T-helper 17 cell (primary cell): Measurements from ENCODE around the gene BICDL2. TPM values are rescaled to one million over a fixed set of nuclear protein-coding genes. Genes with fewer than 3 reads are reported as not detected.
"Not testable (repeated sequence)": the region's sequence is repeated elsewhere in the genome, so short reads cannot be mapped to it uniquely, and the experiment has no call there.

ENCODE experiments used
- ATAC-seq: fragments of 150-1000 bp; cut with Tn5 transposase; 2 replicates; pipeline ENCODE4 v1.10.0; 2021; ENCODE audit warnings: mild to moderate bottlenecking, moderate library complexity
- DNase-seq, 3 donors: peaks; one replicate each; pipeline versions ENCODE4 v3.0.0 to v3.0.0-alpha.2; 2020 to 2021
- H3K9me3 ChIP-seq: one replicate; pipeline ENCODE4 v1.7.0; 2013; ENCODE audit warnings: low read length, mild to moderate bottlenecking; ENCODE audit not compliant: control insufficient read depth, poor library complexity, severe bottlenecking
- H3K27ac Mint-ChIP-seq: one replicate; pipeline ENCODE4 v1.8.0; 2022; ENCODE audit warnings: mild to moderate bottlenecking, moderate library complexity, mixed read lengths
- H3K27me3 Mint-ChIP-seq: one replicate; pipeline ENCODE4 v1.8.0; 2022; ENCODE audit warnings: mixed read lengths
- H3K36me3 Mint-ChIP-seq: one replicate; pipeline ENCODE4 v1.8.0; 2022; ENCODE audit warnings: low read depth, mixed read lengths
- H3K4me1 Mint-ChIP-seq: one replicate; pipeline ENCODE4 v1.8.0; 2022; ENCODE audit warnings: mild to moderate bottlenecking, mixed read lengths
- H3K4me3 Mint-ChIP-seq: one replicate; pipeline ENCODE4 v1.8.0; 2022; ENCODE audit warnings: mild to moderate bottlenecking, moderate library complexity, mixed read lengths
- total RNA-seq, 4 donors: library from RNA in 2 of 4; stranded (reverse) in 2 of 4; gene quantifications; one replicate each; pipeline ENCODE4 v1.2.3 and lab custom pipeline; 2022 to 2026

BICDL2 gene
- total RNA-seq, 2 donors from 2014 or later: not detected

DNA sequence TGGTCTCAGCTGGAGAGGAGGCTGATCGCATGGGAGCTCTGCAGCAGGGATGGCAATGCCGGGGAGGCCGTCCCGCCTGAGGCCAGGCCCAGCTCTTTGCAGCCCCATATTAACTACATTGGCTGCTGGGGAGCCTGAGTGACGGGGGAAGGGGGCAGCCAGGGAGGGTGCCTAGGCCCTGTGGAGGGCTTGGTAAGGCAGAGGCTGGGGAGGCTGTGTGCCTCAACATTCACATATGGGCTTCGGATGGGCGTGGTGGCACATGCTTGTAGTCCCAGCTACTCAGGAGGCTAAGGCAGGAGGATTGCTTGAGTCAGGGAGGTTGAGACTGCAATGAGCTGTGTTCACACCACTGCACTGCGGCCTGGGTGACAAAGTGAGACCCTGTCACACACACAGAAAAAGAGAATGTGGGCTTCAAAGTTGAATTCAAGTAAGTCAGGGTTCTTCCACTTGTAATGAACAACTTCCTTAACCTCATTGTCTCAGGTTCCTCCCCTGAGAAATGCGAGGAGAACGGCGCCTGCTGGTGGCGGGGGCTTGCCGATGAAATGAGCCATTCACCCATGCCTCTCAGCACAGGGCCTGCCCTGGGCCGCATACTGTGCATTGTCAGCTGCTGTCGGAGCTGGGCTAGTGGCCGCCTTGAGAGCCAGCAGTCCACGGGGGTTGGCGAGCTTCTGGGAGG lies 36.0 kb upstream of the BICDL2 start:
- ATAC-seq (peak; percentile 33), DNase-seq (peak in 1 of 3 donors; percentile 37)
- H3K9me3 ChIP-seq, H3K36me3 Mint-ChIP-seq, H3K27me3 Mint-ChIP-seq: not testable (repeated sequence)
- Mint-ChIP-seq H3K4me1 (peaks cover 71% of the 10 kb centered on the region), H3K4me3 (peak overlapping the region; percentile 91), H3K27ac (peak overlapping the region; percentile 98)

DNA sequence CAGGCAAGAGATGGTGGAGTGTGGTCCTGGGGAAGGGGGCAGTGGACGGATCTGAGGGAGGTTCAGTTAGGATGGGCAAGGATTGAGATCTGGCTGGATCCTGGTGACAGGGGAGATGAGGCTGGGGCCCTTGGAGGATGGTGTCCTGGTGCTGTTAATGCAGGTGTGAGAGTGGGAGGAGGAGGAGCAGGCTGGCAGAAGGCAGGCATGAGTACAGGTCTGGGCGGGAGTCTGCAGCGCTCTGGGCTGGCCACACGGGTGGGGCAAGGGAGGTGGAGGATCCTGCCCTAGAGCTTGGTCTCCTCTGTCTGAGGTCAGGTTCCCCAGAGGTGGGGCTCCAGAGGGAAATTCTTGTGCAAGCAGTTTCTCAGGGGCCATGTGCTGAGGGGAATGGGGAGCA lies 35.4 kb upstream of the BICDL2 start:
- not testable (repeated sequence) for H3K27me3 Mint-ChIP-seq

DNA sequence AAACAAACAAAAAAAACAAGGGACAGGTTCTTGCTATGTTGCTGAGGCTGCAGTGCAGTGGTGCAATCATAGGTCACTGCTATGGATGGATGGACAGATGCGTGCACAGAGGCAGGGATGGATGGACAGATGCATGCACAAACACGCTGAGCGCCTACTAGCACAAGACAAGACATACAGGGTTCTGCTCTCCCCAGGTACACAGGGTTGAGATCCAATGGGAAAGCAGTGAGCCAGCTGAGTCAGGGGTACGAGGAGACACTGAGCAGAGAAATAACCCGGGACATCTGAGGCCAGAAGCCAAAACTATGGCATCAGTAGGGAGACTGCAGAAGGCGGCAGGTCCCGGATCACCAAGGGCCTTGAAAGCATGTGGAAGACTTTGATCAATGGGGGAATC lies 34.9 kb upstream of the BICDL2 start:
- peaks cover 13% of the 10 kb centered on the region for H3K36me3 Mint-ChIP-seq
- H3K4me1 Mint-ChIP-seq: peaks cover 70% of the 10 kb centered on the region
- H3K4me3 Mint-ChIP-seq: peak overlapping the region; percentile 77
- H3K27ac Mint-ChIP-seq: peak overlapping the region; percentile 98
- DNase-seq (no peak), ATAC-seq (no peak)
- no peaks in the 10 kb centered on the region for H3K9me3 ChIP-seq
- no peaks in the 10 kb centered on the region for H3K27me3 Mint-ChIP-seq

More for the DNA sequence above, 35.4 kb upstream of the BICDL2 start:
- DNase-seq, ATAC-seq, H3K9me3 ChIP-seq: not testable (repeated sequence)
- Mint-ChIP-seq H3K4me1 (peaks cover 72% of the 10 kb centered on the region), H3K4me3 (peak overlapping the region; percentile 77), H3K27ac (peak overlapping the region; percentile 98), H3K36me3 (peaks cover 11% of the 10 kb centered on the region)

DNA sequence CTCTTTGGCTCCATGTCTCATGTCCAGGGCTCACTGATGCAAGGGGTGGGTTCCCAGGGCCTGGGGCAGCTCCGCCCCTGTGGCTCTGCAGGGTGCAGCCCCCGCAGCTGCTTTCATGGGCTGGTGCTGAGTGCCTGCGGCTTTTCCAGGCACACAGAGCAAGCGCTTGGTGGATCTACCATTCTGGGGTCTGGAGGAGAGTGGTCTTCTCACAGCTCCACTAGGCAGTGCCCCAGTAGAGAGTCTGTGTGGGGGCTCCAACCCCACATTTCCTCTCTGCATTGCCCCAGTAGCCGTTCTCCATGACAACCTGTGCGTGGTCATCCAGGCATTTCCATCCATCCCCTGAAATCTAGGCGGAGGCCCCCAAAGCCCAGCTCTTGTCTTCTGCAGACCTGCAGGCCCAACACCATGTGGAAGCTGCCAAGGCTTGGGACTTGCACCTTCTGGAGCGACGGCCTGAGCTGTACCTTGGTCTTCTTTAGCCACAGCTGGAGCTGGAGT lies 33.9 kb upstream of the BICDL2 start:
- Mint-ChIP-seq H3K27ac (peak overlapping the region; percentile 100), H3K27me3 (no peaks in the 10 kb centered on the region), H3K36me3 (peaks cover 15% of the 10 kb centered on the region), H3K4me3 (peak overlapping the region; percentile 77), H3K4me1 (peaks cover 66% of the 10 kb centered on the region)
- H3K9me3 ChIP-seq: no peaks in the 10 kb centered on the region
- no peak for DNase-seq
- no peak for ATAC-seq

DNA sequence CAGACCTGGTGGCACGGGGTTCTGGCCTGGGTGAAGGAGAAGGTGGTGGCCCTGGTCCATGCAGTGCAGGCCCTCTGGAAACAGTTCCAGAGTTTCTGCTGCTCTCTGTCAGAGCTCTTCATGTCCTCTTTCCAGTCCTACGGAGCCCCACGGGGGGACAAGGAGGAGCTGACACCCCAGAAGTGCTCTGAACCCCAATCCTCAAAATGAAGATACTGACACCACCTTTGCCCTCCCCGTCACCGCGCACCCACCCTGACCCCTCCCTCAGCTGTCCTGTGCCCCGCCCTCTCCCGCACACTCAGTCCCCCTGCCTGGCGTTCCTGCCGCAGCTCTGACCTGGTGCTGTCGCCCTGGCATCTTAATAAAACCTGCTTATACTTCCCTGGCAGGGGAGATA lies 32.4 kb upstream of the BICDL2 start:
- H3K9me3 ChIP-seq, H3K27me3 Mint-ChIP-seq, DNase-seq, ATAC-seq: not testable (repeated sequence)
- Mint-ChIP-seq H3K36me3 (peaks cover 18% of the 10 kb centered on the region), H3K4me3 (peak overlapping the region; percentile 71), H3K27ac (peak overlapping the region; percentile 100), H3K4me1 (peaks cover 61% of the 10 kb centered on the region)

DNA sequence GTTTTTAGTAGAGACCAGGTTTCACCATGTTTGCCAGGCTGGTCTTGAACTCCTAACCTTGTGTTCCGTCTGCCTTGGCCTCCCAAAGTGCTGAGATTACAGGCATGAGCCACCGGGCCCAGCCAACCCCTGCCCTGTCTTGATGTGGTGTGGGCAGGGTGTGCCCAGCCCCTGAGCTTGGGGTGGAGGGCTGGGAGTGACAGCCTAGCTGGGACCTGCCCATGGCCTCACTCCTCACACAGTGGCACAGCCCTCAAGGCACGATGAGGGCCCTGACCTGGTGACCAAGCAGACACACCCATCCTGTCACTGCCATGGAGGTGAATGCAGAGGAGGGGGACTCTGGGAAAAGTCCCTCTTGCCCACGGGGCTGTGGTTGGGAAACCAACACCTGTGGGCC lies 31.7 kb upstream of the BICDL2 start:
- Mint-ChIP-seq H3K27ac (peak overlapping the region; percentile 100), H3K36me3 (peaks cover 16% of the 10 kb centered on the region), H3K27me3 (no peaks in the 10 kb centered on the region), H3K4me3 (peak overlapping the region; percentile 99), H3K4me1 (peaks cover 58% of the 10 kb centered on the region)
- H3K9me3 ChIP-seq: no peaks in the 10 kb centered on the region
- ATAC-seq (no peak), DNase-seq (no peak)

DNA sequence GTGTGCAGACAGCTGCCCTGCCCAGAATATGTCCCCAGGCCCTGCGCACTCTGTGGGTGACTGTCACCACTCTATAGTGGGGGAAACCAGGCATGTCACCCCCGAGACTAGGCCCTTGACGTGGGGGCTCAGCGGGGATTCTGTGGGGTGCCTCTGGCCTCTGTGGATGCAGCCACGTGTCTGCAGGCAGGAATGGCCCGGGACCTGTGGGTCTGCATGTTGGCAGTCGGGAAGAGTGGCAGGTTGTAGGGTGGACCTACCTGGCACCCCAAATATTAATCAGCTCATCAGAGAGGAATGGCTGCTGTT lies 29.6 kb upstream of the BICDL2 start:
- no peaks in the 10 kb centered on the region for H3K27me3 Mint-ChIP-seq
- H3K36me3 Mint-ChIP-seq: peaks cover 16% of the 10 kb centered on the region
- peak overlapping the region; percentile 100 for H3K27ac Mint-ChIP-seq
- no peak for DNase-seq
- H3K4me1 Mint-ChIP-seq: peaks cover 51% of the 10 kb centered on the region
- no peaks in the 10 kb centered on the region for H3K9me3 ChIP-seq
- ATAC-seq: no peak
- H3K4me3 Mint-ChIP-seq: peak overlapping the region; percentile 99

DNA sequence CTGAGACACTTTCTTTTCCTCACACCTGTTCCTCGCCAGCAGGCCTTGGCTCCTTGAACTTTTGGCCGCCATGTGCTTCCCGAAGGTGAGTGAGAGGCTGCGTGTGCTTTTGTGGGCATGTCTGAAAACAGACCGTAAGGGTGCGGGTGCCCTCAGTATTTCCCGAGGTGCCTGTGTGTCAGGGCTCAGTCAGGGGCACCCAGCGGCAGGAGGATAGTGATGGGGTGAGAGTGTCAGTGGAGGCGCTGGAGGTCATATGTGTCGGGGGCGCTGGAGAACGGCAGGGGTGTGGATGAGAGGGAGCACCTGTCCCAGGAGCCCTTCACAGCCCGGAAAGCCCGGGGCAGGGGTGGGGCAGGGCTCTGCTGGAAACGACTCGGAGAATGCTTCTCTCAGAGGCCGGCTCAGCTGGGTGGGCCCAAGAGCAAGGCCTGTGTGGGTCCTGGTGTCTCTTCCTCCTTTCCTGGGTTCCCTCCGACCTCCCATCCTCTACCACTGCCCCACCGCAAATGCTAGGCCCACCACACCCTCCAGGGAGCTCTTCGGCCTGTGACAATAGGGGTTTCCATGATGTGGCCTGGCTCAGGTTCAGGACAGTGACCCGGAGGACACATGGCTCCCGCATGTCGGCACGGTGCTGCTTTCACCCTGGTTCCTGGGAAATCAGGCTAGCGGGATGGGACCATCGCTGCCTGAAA lies 29.1 kb upstream of the BICDL2 start:
- DNase-seq: no peak
- Mint-ChIP-seq H3K27ac (peak overlapping the region; percentile 100), H3K4me3 (peak overlapping the region; percentile 99), H3K27me3 (no peaks in the 10 kb centered on the region), H3K4me1 (peaks cover 46% of the 10 kb centered on the region), H3K36me3 (peaks cover 16% of the 10 kb centered on the region)
- peak; percentile 25 for ATAC-seq
- H3K9me3 ChIP-seq: no peaks in the 10 kb centered on the region

DNA sequence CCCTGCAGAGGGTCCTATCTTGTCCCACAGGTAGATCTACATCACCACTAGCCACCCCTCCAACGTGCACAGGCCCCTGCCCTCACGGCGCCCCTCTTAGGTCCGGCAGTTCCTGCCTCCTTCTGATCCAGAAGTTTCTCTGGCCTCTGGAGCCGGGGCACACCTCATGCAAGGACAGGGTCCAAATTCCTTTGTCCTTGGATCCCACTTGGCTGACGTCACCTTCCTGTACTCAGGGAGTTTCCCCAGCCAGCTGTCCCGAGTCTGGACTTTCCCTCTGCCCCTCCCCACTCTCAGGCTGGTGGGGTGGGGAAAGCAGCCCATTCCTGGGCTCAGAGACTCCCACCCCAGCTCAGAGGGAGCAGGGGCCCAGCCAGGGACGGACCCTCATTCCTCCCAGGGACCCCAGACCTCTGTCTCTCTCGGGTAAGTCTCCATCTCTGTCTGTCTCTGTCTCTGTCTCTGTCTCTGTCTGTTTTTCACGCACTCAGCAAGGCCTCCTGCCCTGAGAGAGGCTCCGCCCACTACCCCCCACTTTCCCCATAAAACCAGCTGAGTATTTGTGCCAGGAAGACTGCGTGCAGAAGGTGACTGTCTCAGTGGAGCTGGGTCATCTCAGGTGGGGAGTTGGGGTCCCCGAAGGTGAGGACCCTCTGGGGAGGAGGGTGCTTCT lies 28.5 kb upstream of the BICDL2 start, which contains the start of gene IL32:
Gene IL32 (plus strand): TSS at position 572 of the 673 bp plus-strand sequence. CDS start 172 bp downstream, outside the sequence.
- DNase-seq: peak; percentile 43 to 58 (median 55)
- Mint-ChIP-seq H3K36me3 (peaks cover 16% of the 10 kb centered on the region), H3K27ac (peak within 1 kb of the TSS; percentile 100), H3K4me1 (peaks cover 45% of the 10 kb centered on the region), H3K4me3 (peak within 1 kb of the TSS; percentile 99), H3K27me3 (no peaks in the 10 kb centered on the region)
- H3K9me3 ChIP-seq: no peaks in the 10 kb centered on the region
- peak; percentile 78 for ATAC-seq

DNA sequence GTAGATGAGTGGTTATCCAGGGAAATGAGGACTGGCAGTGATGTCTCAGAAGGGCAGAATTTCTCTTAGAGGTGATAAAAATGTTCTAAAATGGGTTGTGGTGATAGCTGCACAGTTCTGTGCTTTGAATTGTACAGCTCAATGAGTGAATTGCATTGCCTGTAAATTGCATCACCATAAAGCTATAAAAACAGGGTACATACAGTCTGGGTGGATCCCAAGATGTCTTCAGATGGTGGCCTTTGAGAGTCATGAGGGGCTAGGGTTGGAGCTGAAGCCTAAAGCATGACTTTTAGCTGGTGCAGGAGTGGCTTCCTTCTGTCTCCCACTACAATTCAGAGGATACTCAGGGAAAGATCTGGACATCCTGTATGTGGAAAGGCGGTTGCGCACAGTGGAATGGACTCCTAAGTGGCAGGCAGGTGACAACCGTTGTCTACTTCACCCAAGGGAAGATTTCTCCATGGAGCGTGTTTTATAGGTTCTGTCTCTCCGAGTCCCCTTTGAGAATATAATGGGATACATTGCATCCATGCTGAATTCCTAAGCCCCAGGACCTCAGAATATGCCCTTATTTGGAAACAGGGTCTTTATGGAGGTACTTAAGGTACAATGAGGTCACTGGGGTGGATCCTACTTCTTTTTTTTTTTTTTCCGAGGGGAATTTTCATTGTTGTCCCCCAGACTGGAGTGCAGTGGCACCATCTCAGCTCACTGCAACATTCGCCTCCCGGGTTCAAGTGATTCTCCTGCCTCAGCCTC lies 27.1 kb upstream of the BICDL2 start:
- no peak for DNase-seq
- Mint-ChIP-seq H3K27ac (peak overlapping the region; percentile 100), H3K27me3 (no peaks in the 10 kb centered on the region), H3K4me3 (peak overlapping the region; percentile 99), H3K36me3 (peaks cover 14% of the 10 kb centered on the region), H3K4me1 (peaks cover 39% of the 10 kb centered on the region)
- H3K9me3 ChIP-seq: no peaks in the 10 kb centered on the region
- ATAC-seq: no peak

DNA sequence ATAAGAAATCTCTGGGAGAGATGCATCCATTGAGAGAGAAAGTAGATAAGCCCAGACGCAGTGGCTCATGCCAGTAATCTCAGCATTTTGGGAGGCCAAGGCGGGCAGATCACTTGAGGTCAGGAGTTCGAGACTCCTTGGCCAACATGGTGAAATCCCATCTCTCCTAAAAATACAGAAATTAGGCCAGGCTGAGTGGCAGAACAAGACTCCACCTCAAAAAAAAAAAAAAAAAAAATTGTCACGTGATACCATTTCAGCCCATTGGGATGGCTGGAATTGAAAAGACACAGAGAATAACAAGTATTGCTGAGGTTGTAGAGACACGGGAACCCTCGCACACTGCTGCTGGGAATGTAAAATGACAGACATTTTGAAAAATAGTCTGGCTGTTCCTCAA lies 25.8 kb upstream of the BICDL2 start:
- no peaks in the 10 kb centered on the region for H3K9me3 ChIP-seq
- Mint-ChIP-seq H3K4me1 (peaks cover 34% of the 10 kb centered on the region), H3K36me3 (peaks cover 11% of the 10 kb centered on the region), H3K4me3 (no peak overlapping the region), H3K27me3 (no peaks in the 10 kb centered on the region), H3K27ac (peak overlapping the region; percentile 100)
- ATAC-seq (no peak), DNase-seq (no peak)

DNA sequence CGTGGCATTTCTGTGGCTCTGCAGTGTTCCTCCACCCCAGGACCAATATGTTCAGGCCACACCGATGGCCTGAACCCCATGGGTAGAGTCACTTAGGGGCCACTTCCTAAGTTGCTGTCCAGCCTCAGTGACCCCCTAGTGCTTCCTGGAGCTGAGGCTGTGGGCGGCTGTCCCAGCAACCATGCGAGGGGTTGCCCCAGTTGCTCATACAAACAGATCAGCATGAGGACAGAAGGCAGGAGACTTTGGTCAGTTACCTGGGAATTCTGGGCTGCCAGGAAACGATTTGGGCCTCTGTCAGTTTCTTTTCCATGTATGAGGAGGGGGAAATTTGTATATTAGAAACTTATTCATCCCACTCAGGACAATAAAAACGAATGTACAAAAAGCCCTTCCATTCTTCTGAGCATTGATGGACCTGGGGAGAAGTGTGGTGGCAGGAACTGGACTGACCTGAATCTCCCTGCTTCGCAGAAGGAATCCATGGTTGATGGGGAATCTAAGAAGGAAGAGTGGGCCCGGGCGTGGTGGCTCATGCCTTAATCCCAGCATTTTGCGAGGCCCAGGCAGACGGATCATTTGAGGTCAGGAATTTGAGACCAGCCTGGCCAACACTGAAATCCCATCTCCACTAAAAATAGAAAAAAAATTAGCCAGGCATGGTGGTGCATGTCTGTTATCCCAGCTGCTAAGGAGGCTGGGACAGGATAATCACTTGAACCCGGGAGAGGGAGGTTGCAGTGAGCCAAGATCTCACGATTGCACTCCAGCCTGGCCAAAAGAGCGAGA lies 23.8 kb upstream of the BICDL2 start:
- Mint-ChIP-seq H3K36me3 (peaks cover 2% of the 10 kb centered on the region), H3K27ac (peak overlapping the region; percentile 91), H3K27me3 (no peaks in the 10 kb centered on the region), H3K4me1 (peaks cover 28% of the 10 kb centered on the region), H3K4me3 (peak overlapping the region; percentile 93)
- ATAC-seq (no peak), DNase-seq (no peak)
- H3K9me3 ChIP-seq: no peaks in the 10 kb centered on the region
